HCT116 (cell line): Measurements from ENCODE around the gene PTPRO. TPM values are rescaled to one million over a fixed set of nuclear protein-coding genes. Genes with fewer than 3 reads are reported as not detected.

Experiments
- CBX3 ChIP-seq: IDR thresholded peaks from 2 replicates; pipeline ENCODE4 v1.6.1; 2012; ENCODE audit warnings: low read depth
- CEBPB ChIP-seq: IDR thresholded peaks from 2 replicates; pipeline ENCODE4 v1.6.1; 2012; ENCODE audit warnings: low read depth
- ELF1 ChIP-seq: IDR thresholded peaks from 2 replicates; pipeline ENCODE4 v1.6.1; 2012; ENCODE audit warnings: low read depth, borderline replicate concordance
- EZH2phosphoT487 ChIP-seq: fragments of 200-600 bp; IDR thresholded peaks from 2 replicates; pipeline ENCODE4 v1.6.1; 2018; ENCODE audit warnings: antibody characterized with exemption, borderline replicate concordance
- POLR2A ChIP-seq: IDR thresholded peaks from 2 replicates; pipeline ENCODE4 v1.7.0; 2011; ENCODE audit warnings: borderline replicate concordance; ENCODE audit not compliant: insufficient read depth, insufficient read length; ENCODE audit errors: extremely low read depth
- POLR2AphosphoS5 ChIP-seq: IDR thresholded peaks from 2 replicates; pipeline ENCODE4 v1.6.1; 2011; ENCODE audit warnings: mild to moderate bottlenecking, low read depth, low read length, moderate library complexity
- SIN3A ChIP-seq: IDR thresholded peaks from 2 replicates; pipeline ENCODE4 v1.6.1; 2012; ENCODE audit warnings: low read depth
- SP1 ChIP-seq: IDR thresholded peaks from 2 replicates; pipeline ENCODE4 v1.6.1; 2012; ENCODE audit warnings: low read depth
- SRF ChIP-seq: IDR thresholded peaks from 2 replicates; pipeline ENCODE4 v1.6.1; 2012; ENCODE audit warnings: low read depth
- TCF7L2 ChIP-seq: IDR thresholded peaks from 2 replicates; pipeline ENCODE4 v1.7.0; 2011; ENCODE audit warnings: borderline replicate concordance, inconsistent platforms; ENCODE audit not compliant: insufficient read depth, insufficient read length; ENCODE audit errors: extremely low read depth
- YY1 ChIP-seq: IDR thresholded peaks from 2 replicates; pipeline ENCODE4 v1.6.1; 2011; ENCODE audit warnings: low read length, low read depth, moderate library complexity, mild to moderate bottlenecking; ENCODE audit not compliant: insufficient replicate concordance; ENCODE audit errors: extremely low read depth
- ZFX ChIP-seq: fragments of 450-650 bp; IDR thresholded peaks from 2 replicates; pipeline ENCODE4 v1.6.1; 2017
- total RNA-seq: library from RNA; stranded (reverse); gene quantifications from one replicate; pipeline ENCODE4 v1.2.1, GENCODE V29; 2021; ENCODE audit not compliant: unreplicated experiment
- TF ChIP-seq, protein P1 (sequence below): IDR thresholded peaks from 2 replicates; pipeline ENCODE4 v1.6.1; 2011; ENCODE audit warnings: mild to moderate bottlenecking, low read length, moderate library complexity; ENCODE audit not compliant: insufficient replicate concordance; ENCODE audit errors: extremely low read depth
- TF ChIP-seq, protein P2 (sequence below): IDR thresholded peaks from 2 replicates; pipeline ENCODE4 v1.6.1; 2012
- TF ChIP-seq, protein P3 (sequence below): IDR thresholded peaks from 2 replicates; pipeline ENCODE4 v1.6.1; 2012

PTPRO gene
- total RNA-seq, 1 experiment from 2014 or later, result not detected

DNA sequence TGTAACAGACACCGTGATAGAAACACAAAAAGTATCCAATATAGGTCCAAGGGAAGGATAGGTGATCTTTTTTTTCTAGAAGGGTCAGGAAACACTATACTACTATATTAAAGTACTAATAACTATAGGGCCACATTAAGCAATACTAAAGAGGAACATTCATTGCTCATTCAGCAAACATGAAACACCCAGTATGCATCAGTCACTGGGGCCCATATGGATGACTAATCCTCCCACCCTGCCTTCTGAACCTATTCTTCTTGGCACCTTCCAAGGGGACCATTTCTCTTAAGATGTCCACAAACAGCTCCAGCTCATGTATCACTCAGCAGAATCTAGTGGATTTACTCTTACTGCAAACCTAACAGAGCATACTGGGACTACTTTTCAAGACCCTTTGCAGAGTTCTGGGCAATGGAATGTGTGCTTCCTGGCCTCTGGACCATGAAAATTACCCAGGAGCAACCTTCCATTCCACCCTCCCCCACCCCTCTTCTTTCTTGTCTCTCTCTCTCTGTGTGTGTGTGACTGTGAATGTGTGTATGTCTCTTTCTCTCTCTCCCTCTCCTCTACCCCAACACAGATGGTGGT lies 279.0 kb downstream of the PTPRO start (continued):
- TF ChIP-seq, protein P1, sequence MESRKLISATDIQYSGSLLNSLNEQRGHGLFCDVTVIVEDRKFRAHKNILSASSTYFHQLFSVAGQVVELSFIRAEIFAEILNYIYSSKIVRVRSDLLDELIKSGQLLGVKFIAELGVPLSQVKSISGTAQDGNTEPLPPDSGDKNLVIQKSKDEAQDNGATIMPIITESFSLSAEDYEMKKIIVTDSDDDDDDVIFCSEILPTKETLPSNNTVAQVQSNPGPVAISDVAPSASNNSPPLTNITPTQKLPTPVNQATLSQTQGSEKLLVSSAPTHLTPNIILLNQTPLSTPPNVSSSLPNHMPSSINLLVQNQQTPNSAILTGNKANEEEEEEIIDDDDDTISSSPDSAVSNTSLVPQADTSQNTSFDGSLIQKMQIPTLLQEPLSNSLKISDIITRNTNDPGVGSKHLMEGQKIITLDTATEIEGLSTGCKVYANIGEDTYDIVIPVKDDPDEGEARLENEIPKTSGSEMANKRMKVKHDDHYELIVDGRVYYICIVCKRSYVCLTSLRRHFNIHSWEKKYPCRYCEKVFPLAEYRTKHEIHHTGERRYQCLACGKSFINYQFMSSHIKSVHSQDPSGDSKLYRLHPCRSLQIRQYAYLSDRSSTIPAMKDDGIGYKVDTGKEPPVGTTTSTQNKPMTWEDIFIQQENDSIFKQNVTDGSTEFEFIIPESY, result no peak
- no peak for TF ChIP-seq EZH2phosphoT487
- TF ChIP-seq, protein P2, sequence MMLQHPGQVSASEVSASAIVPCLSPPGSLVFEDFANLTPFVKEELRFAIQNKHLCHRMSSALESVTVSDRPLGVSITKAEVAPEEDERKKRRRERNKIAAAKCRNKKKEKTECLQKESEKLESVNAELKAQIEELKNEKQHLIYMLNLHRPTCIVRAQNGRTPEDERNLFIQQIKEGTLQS, result no peak
- no peak for TF ChIP-seq SIN3A
- TF ChIP-seq POLR2A, result no peak
- TF ChIP-seq TCF7L2, result no peak
- TF ChIP-seq POLR2AphosphoS5, result no peak
- no peak for TF ChIP-seq SP1
- TF ChIP-seq ELF1, result no peak
- no peak for TF ChIP-seq YY1
- no peak for TF ChIP-seq SRF
- TF ChIP-seq CEBPB, result 0 out of 2 replicates have a peak, but pooled peaks have one; percentile 26
- TF ChIP-seq CBX3, result no peak
- no peak for TF ChIP-seq ZFX
- TF ChIP-seq, protein P3, sequence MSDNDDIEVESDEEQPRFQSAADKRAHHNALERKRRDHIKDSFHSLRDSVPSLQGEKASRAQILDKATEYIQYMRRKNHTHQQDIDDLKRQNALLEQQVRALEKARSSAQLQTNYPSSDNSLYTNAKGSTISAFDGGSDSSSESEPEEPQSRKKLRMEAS, result no peak
